ENCODE results near the gene SNRPA. TPM values are rescaled to one million over a fixed set of nuclear protein-coding genes. Genes with fewer than 3 reads are reported as not detected.
"Not testable (repeated sequence)": the region's sequence is repeated elsewhere in the genome, so short reads cannot be mapped to it uniquely, and the experiment has no call there.

Gene SNRPA
- total and polyA plus RNA-seq, 2 experiments from 2014 or later: 25.1 to 86.9 TPM

DNA sequence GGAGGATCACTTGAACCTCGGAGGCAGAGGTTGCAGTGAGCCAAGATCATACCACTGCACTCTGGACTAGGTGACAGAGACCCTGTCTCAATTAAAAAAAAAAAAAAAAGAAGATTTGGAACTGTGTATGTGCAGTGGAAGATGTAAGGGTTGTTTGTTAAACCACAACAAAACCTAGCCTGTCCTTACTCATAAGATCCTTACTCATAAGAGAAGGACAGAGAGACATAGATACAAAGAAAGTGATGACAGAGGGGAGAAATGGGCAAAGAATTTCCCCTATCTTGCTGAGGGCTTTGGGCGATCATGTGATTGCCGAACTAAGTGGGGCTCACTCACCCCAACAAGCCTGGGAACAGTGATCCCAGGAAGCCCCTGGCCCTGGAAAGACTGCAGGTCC, 26.1 kb upstream of the SNRPA start:
- H3K9me2 ChIP-seq (replicated peaks; ENCODE audit: insufficient read depth): no peaks in the 10 kb centered on the region
- H4K20me1 ChIP-seq (ENCODE audit: insufficient read depth, poor library complexity, severe bottlenecking): peaks cover 63% of the 10 kb centered on the region
- no peak for DNase-seq (ENCODE audit: low spot score)
- H3K4me1 ChIP-seq (ENCODE audit: insufficient read depth): peaks cover 17% of the 10 kb centered on the region
- no peaks in the 10 kb centered on the region for H3K9me3 ChIP-seq (ENCODE audit: low read depth)
- no peak for TF ChIP-seq EZH2phosphoT487 (IDR thresholded peaks at IDR 0.05; ENCODE audit: low read depth, severe bottlenecking, unreplicated experiment)
- no peak for TF ChIP-seq EZH2 (IDR thresholded peaks at IDR 0.05; ENCODE audit: borderline replicate concordance)
- TF ChIP-seq, protein P1, sequence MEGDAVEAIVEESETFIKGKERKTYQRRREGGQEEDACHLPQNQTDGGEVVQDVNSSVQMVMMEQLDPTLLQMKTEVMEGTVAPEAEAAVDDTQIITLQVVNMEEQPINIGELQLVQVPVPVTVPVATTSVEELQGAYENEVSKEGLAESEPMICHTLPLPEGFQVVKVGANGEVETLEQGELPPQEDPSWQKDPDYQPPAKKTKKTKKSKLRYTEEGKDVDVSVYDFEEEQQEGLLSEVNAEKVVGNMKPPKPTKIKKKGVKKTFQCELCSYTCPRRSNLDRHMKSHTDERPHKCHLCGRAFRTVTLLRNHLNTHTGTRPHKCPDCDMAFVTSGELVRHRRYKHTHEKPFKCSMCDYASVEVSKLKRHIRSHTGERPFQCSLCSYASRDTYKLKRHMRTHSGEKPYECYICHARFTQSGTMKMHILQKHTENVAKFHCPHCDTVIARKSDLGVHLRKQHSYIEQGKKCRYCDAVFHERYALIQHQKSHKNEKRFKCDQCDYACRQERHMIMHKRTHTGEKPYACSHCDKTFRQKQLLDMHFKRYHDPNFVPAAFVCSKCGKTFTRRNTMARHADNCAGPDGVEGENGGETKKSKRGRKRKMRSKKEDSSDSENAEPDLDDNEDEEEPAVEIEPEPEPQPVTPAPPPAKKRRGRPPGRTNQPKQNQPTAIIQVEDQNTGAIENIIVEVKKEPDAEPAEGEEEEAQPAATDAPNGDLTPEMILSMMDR (IDR thresholded peaks at IDR 0.05; ENCODE audit: poor library complexity): no peak
- H3K4me3 ChIP-seq: no peak overlapping the region
- no peaks in the 10 kb centered on the region for H3K27me3 ChIP-seq
- no peak overlapping the region for H2AFZ ChIP-seq
- H3K79me2 ChIP-seq: peaks cover 92% of the 10 kb centered on the region
- H3K36me3 ChIP-seq (replicated peaks; ENCODE audit: insufficient read depth, low read depth): peaks cover 4% of the 10 kb centered on the region
- no peak overlapping the region for H3K4me2 ChIP-seq
- WGBS (ENCODE audit: low lambda C conversion rate, missing lambda C conversion rate): 87% methylated on average over 3 of the region's 3 CpGs
- no peak overlapping the region for H3K27ac ChIP-seq

DNA sequence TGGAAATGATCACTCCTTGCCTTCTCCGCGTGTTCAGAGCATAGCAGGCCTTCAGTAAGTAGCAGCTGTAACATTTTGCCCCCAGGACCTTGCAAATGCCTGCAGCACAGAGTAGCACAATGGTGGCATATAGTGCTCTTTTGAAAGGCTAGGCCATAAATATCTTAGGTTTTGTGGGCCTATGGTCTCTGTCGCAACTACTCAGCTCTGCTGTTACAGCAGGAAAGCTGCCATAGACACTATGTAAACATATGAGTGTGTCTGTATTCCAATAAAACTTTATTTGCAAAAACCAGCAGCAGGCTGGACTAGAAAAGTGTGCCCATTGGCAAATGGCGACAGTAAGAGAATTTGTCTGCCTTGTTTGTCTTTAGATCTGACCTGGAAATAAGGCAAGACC, 24.7 kb upstream of the SNRPA start:
- Histone ChIP-seq H3K4me2 (no peak overlapping the region), H4K20me1 (ENCODE audit: insufficient read depth, poor library complexity, severe bottlenecking) (peaks cover 50% of the 10 kb centered on the region), H3K36me3 (replicated peaks; ENCODE audit: insufficient read depth, low read depth) (peaks cover 4% of the 10 kb centered on the region), H3K4me1 (ENCODE audit: insufficient read depth) (peaks cover 7% of the 10 kb centered on the region), H3K27ac (no peak overlapping the region), H3K27me3 (no peaks in the 10 kb centered on the region), H3K9me2 (replicated peaks; ENCODE audit: insufficient read depth) (no peaks in the 10 kb centered on the region), H2AFZ (no peak overlapping the region), H3K79me2 (peaks cover 78% of the 10 kb centered on the region), H3K4me3 (no peak overlapping the region), H3K9me3 (ENCODE audit: low read depth) (no peaks in the 10 kb centered on the region)
- TF ChIP-seq, protein P1 (IDR thresholded peaks at IDR 0.05; ENCODE audit: poor library complexity): no peak
- TF ChIP-seq EZH2phosphoT487 (IDR thresholded peaks at IDR 0.05; ENCODE audit: low read depth, severe bottlenecking, unreplicated experiment) (no peak), EZH2 (IDR thresholded peaks at IDR 0.05; ENCODE audit: borderline replicate concordance) (no peak)
- DNase-seq (ENCODE audit: low spot score): no peak
- WGBS (ENCODE audit: low lambda C conversion rate, missing lambda C conversion rate): 90% methylated on average over 4 of the region's 4 CpGs

DNA sequence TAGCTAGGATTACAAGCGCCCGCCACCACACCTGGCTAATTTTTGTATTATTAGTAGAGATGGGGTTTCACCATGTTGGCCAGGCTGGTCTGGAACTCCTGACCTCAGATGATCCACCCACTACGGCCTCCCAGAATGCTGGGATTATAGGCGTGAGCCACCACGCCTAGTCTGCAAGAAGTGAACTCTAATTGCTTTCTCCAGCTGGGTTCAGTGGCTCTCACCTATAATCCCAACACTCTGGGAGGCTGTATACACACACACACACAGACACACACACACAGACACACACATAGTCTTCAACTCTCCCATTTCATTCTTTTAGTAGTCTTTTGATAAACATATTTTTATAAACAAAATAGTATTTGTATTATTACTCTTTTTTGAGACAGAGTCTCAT, 20.9 kb upstream of the SNRPA start:
- H3K4me2 ChIP-seq; H3K4me1 ChIP-seq (ENCODE audit: insufficient read depth); H3K9me3 ChIP-seq (ENCODE audit: low read depth); H3K9me2 ChIP-seq (replicated peaks; ENCODE audit: insufficient read depth); H3K36me3 ChIP-seq (replicated peaks; ENCODE audit: insufficient read depth, low read depth); H3K27me3 ChIP-seq; H2AFZ ChIP-seq; H3K4me3 ChIP-seq; DNase-seq (ENCODE audit: low spot score); H3K27ac ChIP-seq: not testable (repeated sequence)
- H4K20me1 ChIP-seq (ENCODE audit: insufficient read depth, poor library complexity, severe bottlenecking): peaks cover 16% of the 10 kb centered on the region
- H3K79me2 ChIP-seq: peaks cover 40% of the 10 kb centered on the region
- WGBS (ENCODE audit: low lambda C conversion rate, missing lambda C conversion rate): 97% methylated on average over 5 of the region's 5 CpGs

DNA sequence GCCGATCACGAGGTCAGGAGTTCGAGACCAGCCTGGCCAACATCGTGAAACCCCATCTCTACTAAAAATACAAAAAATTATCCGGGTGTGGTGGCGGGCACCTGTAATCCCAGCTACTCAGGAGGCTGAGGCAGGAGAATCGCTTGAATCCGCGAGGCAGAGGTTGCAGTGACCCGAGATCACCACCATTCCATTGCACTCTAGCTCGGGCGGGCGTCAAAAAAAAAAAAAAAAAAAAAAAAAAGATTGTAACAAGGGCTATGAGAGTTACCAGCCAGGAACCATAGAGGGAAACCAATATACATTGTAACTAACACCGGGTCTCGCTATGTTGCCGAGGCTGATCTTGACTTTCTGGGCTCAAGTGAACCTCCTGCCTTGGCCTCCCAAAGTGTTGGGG, 18.7 kb upstream of the SNRPA start:
- not testable (repeated sequence) for DNase-seq (ENCODE audit: low spot score); H2AFZ ChIP-seq; H3K36me3 ChIP-seq (replicated peaks; ENCODE audit: insufficient read depth, low read depth); H4K20me1 ChIP-seq (ENCODE audit: insufficient read depth, poor library complexity, severe bottlenecking); H3K4me1 ChIP-seq (ENCODE audit: insufficient read depth); H3K9me2 ChIP-seq (replicated peaks; ENCODE audit: insufficient read depth); H3K27me3 ChIP-seq; H3K9me3 ChIP-seq (ENCODE audit: low read depth); H3K27ac ChIP-seq; H3K4me2 ChIP-seq; H3K4me3 ChIP-seq
- WGBS (ENCODE audit: low lambda C conversion rate, missing lambda C conversion rate): 98% methylated on average over 16 of the region's 16 CpGs
- H3K79me2 ChIP-seq: peaks cover 19% of the 10 kb centered on the region

DNA sequence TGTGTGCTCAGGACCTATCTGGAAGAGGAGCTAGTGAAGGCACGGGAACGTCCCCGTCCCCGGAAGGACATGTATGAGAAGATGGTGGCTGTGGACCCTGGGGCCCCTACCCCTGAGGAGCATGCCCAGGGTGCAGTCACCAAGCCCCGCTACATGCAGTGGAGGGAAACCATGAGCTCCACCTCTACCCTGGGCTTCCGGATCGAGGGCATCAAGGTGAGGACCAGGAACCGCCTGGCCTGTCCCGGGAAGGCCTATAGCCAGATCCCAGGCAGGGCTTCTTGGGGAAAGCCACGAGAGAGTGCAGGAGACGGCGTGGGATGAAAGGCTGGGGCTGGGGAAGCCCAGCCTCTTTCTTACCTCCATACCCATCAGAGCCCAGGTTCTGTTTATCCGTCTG, 17.9 kb upstream of the SNRPA start:
- WGBS (ENCODE audit: low lambda C conversion rate, missing lambda C conversion rate): 96% methylated on average over 13 of the region's 13 CpGs
- TF ChIP-seq, protein P1 (IDR thresholded peaks at IDR 0.05; ENCODE audit: poor library complexity): no peak
- Histone ChIP-seq H3K4me1 (ENCODE audit: insufficient read depth) (no peaks in the 10 kb centered on the region), H3K9me3 (ENCODE audit: low read depth) (no peaks in the 10 kb centered on the region), H3K79me2 (peaks cover 11% of the 10 kb centered on the region), H3K27me3 (no peaks in the 10 kb centered on the region), H3K27ac (no peak overlapping the region), H3K4me2 (no peak overlapping the region), H2AFZ (no peak overlapping the region), H3K4me3 (no peak overlapping the region), H3K9me2 (replicated peaks; ENCODE audit: insufficient read depth) (no peaks in the 10 kb centered on the region), H4K20me1 (ENCODE audit: insufficient read depth, poor library complexity, severe bottlenecking) (no peaks in the 10 kb centered on the region), H3K36me3 (replicated peaks; ENCODE audit: insufficient read depth, low read depth) (no peaks in the 10 kb centered on the region)
- DNase-seq (ENCODE audit: low spot score): no peak
